Mammary epithelial cell (primary cell): ENCODE measurements around the gene HPF1.

Experiments
- EZH2 ChIP-seq: IDR thresholded peaks from 2 replicates; pipeline ENCODE4 v1.6.1; 2012; ENCODE audit warnings: low read length, inconsistent platforms, borderline replicate concordance
- TF ChIP-seq, protein P1 (sequence below), 2 donors: IDR thresholded peaks in 1 of 2; conservative IDR thresholded peaks in 1 of 2; 2 replicates each; pipeline ENCODE4 v1.5.1; 2011 to 2012; ENCODE audit warnings: inconsistent platforms in 2 of 2, low read length in 2 of 2, mild to moderate bottlenecking in 2 of 2, control low read depth in 1 of 2, low read depth in 1 of 2; ENCODE audit not compliant: insufficient read depth in 1 of 2; ENCODE audit errors: extremely low read depth in 1 of 2

DNA sequence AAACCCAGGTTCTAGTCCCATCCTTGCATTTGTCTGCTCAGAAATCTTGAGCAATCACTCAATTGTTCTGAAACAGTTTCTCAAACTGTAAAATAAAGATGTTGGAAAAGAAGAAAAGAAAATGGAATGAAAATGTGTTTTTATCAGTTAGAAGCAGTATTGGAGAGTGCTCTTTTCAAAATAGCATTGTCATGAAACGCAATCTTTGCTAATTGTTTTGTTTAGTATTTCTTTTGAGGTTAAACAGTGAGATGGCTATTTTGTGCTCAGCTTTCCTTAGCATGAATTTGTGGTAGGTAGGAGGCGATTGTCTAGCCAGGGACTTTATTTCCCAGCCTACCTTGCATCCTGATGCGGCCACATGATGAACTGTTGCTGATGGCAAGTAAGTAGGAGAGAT lies 10.6 kb upstream of the HPF1 start:
- TF ChIP-seq, protein P1, sequence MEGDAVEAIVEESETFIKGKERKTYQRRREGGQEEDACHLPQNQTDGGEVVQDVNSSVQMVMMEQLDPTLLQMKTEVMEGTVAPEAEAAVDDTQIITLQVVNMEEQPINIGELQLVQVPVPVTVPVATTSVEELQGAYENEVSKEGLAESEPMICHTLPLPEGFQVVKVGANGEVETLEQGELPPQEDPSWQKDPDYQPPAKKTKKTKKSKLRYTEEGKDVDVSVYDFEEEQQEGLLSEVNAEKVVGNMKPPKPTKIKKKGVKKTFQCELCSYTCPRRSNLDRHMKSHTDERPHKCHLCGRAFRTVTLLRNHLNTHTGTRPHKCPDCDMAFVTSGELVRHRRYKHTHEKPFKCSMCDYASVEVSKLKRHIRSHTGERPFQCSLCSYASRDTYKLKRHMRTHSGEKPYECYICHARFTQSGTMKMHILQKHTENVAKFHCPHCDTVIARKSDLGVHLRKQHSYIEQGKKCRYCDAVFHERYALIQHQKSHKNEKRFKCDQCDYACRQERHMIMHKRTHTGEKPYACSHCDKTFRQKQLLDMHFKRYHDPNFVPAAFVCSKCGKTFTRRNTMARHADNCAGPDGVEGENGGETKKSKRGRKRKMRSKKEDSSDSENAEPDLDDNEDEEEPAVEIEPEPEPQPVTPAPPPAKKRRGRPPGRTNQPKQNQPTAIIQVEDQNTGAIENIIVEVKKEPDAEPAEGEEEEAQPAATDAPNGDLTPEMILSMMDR (conservative IDR thresholded peaks at IDR 0.05 in 1 of 2, IDR thresholded peaks at IDR 0.05 in 1 of 2; ENCODE audit: extremely low read depth in 1 of 2, insufficient read depth in 1 of 2, low read depth in 1 of 2, low read length in 2 of 2), result no peak
- TF ChIP-seq EZH2, result no peak
